Suppressor macrophage (primary cell): ENCODE measurements around the gene GIN1.

Experiments used
- DNase-seq, 4 experiments: peaks; one replicate each; pipeline ENCODE4 v3.0.0-alpha.2; 2020 to 2022

The GIN1 gene

DNA sequence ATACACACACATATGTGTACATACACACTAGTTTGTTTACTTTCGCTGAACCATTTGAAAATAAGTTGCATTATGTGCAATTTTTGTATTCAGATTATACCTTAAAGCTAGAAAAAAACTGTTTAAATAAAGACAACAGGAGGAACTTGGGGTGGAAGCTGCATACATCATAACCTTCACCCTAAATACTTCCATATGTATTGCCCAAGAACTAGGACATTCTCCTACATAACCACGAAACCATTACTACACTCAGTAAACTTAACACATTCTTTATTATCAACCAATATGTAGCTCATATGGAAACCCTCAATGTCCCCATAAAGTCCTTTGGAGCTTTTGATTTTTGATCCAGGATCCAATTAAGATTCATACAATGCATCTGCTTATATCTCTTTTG is 83.3 kb downstream of the GIN1 start:
- no peak for DNase-seq
